Heart right ventricle (tissue), 16 donors: ENCODE measurements around the gene MED10. TPM values are rescaled to one million over a fixed set of nuclear protein-coding genes. Genes with fewer than 3 reads are reported as not detected.

Experiments
- ATAC-seq, 8 donors: fragments of 200-7000 bp; cut with Tn5 transposase; one replicate each; pipeline ENCODE4 v1.9.1; 2020; ENCODE audit warnings: mild to moderate bottlenecking in 8 of 8, moderate library complexity in 8 of 8, moderate number of reproducible peaks in 1 of 8
- DNase-seq, 2 donors: peaks; one replicate each; pipeline ENCODE4 v3.0.0-alpha.2; 2020
- H3K27ac ChIP-seq, 10 donors: fragments of 200-600 bp; sonication (generic) in 2 of 10; one replicate each; pipeline versions ENCODE4 v1.5.0 to v1.8.0; 2020 to 2022; ENCODE audit warnings: mild to moderate bottlenecking in 3 of 10
- H3K27me3 ChIP-seq, 7 donors: fragments of 200-600 bp; one replicate each; pipeline ENCODE4 v1.8.0; 2021 to 2022; ENCODE audit warnings: mild to moderate bottlenecking in 2 of 7
- H3K36me3 ChIP-seq, 9 donors: fragments of 200-600 bp; sonication (generic) in 1 of 9; one replicate each; pipeline versions ENCODE4 v1.5.0 to v1.8.0; 2020 to 2022; ENCODE audit warnings: mild to moderate bottlenecking in 2 of 9
- H3K4me1 ChIP-seq, 9 donors: fragments of 200-600 bp; sonication (generic) in 1 of 9; one replicate each; pipeline versions ENCODE4 v1.5.0 to v1.8.0; 2020 to 2022; ENCODE audit warnings: mild to moderate bottlenecking in 4 of 9
- H3K4me3 ChIP-seq, 10 donors: fragments of 200-600 bp; sonication (generic) in 2 of 10; one replicate each; pipeline versions ENCODE4 v1.5.0 to v1.8.0; 2020 to 2022; ENCODE audit warnings: mild to moderate bottlenecking in 7 of 10, moderate library complexity in 2 of 10
- H3K9me3 ChIP-seq, 11 donors: fragments of 200-600 bp in 10 of 11; sonication (generic) in 2 of 11; one replicate each; pipeline versions ENCODE4 v1.5.0 to v1.8.0; 2013 to 2022; ENCODE audit warnings: mild to moderate bottlenecking in 2 of 11, control low read depth in 1 of 11, moderate library complexity in 1 of 11
- CTCF ChIP-seq, 9 donors: fragments of 200-600 bp; sonication (generic) in 2 of 9; IDR thresholded peaks; one replicate each; pipeline versions ENCODE4 v1.5.0 to v1.8.0; 2021 to 2022; ENCODE audit warnings: antibody characterized with exemption in 9 of 9, mild to moderate bottlenecking in 5 of 9, moderate library complexity in 1 of 9
- WGBS, 2 donors: extraction: QIAGEN DNeasy Blood & Tissue Kit; methylation state at CpG; one replicate each; pipeline ENCODE4 v1.1.7; 2013; ENCODE audit warnings: inconsistent platforms in 1 of 2; 5-methylcytosine and 5-hydroxymethylcytosine counted together
- intact Hi-C, 10 donors: fragments of 100-400 bp; cut with DNase I; formaldehyde crosslinking; loops; one replicate each; pipeline versions ENCODE4 v1.11.1 to v1.14.2; 2022
- polyA plus RNA-seq, 2 donors: library from polyadenylated mRNA; stranded (reverse); fragments of 200-250 nt; gene quantifications; one replicate each; pipeline ENCODE4 v1.2.3, GENCODE V29; 2013
- total RNA-seq, 10 donors: library from RNA; stranded (reverse); fragmentation: NEBNext Ultra II Directional in 3 of 10; extraction: Animal tissue kit (Norgen Biotek cat#: 25700) in 3 of 10; gene quantifications; one replicate each; pipeline versions ENCODE4 v1.2.1 to v1.2.4, GENCODE V29; 2021 to 2023
- donor health status: Arrhythmogenic right ventricular cardiomyopathy.
- donor health status: ischemic (EF 13 %, LVEDD 7.1; RV severe dilation, severe dysfunction).
- donor health status: healthy with polysubstance abuse.
- donor health status: DM: no; HTN: yes; CAD: no.
- donor health status: DM: no; HTN: no; CAD: no.
- donor health status: ischemic (EF 25% LVEDD 6.9; RV normal size, moderate dysfunction).
- donor health status: ischemic (EF 25% LVEDD 5.7; RV mildly dilated, moderate dysfunction).
- donor health status: healthy.
- donor health status: DM: yes; HTN: yes; CAD: no.
- donor health status: Ischemic cardiomyopathy.
- donor health status: ischemic (EF 35%, LVEDD 5.7; RV mildly dilated, moderate dysfunction).
- donor health status: nonischemic (EF 11% LVEDD 7.7; RV severe dilation, severe dysfunction).
- donor health status: DM: yes; HTN: yes; CAD: no.
- donor health status: PGD.
- donor health status: ischemic (EF 29% LVEDD 5.4; RV normal size, mild dysfunction).
- donor health status: nonischemic (EF 23%, LVEDD 6.1; RV moderate dilation, normal function).

MED10 gene
- total and polyA plus RNA-seq, 12 donors = 15.3 to 45.4 (median 22.8) TPM

DNA sequence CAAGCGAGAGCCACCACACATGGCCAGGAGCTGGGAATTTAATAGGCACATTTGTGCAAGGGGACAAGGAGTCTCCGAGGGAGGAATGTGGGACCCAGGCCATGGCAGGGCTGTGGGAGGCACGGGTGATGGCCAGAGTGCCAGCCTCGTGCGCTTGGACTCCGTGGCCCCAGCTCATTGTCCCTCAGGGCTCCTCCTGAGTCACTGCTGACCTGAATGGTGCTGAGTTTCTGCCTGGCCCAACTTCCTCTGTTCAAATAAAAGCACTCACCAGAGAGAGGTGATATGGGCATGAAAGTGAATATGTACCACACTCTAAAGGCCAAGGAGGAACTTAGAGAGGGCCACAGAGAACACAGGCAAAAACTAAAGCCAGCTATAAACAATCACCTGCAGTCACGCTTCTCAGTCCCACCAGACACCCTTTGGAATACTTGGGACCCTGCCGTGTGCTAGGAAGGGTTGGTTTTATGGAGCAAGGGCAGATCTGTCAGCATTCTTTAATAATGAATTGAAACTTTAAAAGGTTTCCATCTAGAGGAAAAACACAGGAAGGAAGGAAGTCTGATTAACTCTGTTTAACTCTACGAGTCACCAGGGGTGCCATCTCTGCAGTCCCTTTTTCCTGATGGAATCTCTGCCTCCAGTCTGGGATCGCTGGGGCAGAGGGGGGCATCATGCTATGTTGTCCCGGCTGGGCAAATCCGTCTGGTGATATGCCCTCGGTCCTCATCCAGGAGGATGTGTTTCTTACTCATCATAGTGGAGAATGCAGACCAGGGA is 45.2 kb upstream of the MED10 start:
- intact Hi-C loops = no loop called here
- Histone ChIP-seq H3K4me1 (peaks cover 0 to 10% (median 0%) of the 10 kb centered on the region in 9 donors), H3K9me3 (no peaks in the 10 kb centered on the region), H3K27me3 (peaks cover 0 to 4% (median 0%) of the 10 kb centered on the region in 7 donors), H3K4me3 (no peak overlapping the region), H3K36me3 (no peaks in the 10 kb centered on the region), H3K27ac (no peak overlapping the region)
- 66 to 72% methylated on average over 13 of the region's 13 CpGs for WGBS, 2 donors
- ATAC-seq = peak in 3 of 8 donors; percentile 33 to 55 (median 54)
- no peak for TF ChIP-seq CTCF (IDR thresholded peaks at IDR 0.05)
- DNase-seq = no peak

- Histone ChIP-seq H3K4me3 (no peak overlapping the region), H3K27me3 (peaks cover 0 to 3% (median 0%) of the 10 kb centered on the region in 7 donors), H3K27ac (peak overlapping the region in 1 of 10 donors; percentile 17), H3K4me1 (peaks cover 0 to 10% (median 0%) of the 10 kb centered on the region in 9 donors), H3K36me3 (no peaks in the 10 kb centered on the region), H3K9me3 (no peaks in the 10 kb centered on the region)
- WGBS, 2 donors = 30 to 33% methylated on average over 8 of the region's 8 CpGs
- ATAC-seq = peak in 4 of 8 donors; percentile 46 to 70 (median 56)
- intact Hi-C loops = no loop called here
- peak in 1 of 2 donors; percentile 10 for DNase-seq
- TF ChIP-seq CTCF (IDR thresholded peaks at IDR 0.05) = no peak
Measured at GRCh38 chr5:6419340-6419852, 41.0 kb upstream of the MED10 start.

- no peak for TF ChIP-seq CTCF (IDR thresholded peaks at IDR 0.05)
- intact Hi-C loops = no loop called here
- WGBS, 2 donors = 75 to 84% methylated on average over 3 of the region's 3 CpGs
Measured at GRCh38 chr5:6418679-6419276, 40.4 kb upstream of the MED10 start.

GRCh38 chr5:6417657-6418056 is 39.3 kb upstream of the MED10 start:
- no peak for ATAC-seq

More at GRCh38 chr5:6418679-6419276, 40.4 kb upstream of the MED10 start:
- Histone ChIP-seq H3K27me3 (peaks cover 0 to 4% (median 0%) of the 10 kb centered on the region in 7 donors), H3K27ac (peak overlapping the region in 1 of 10 donors; percentile 17), H3K9me3 (no peaks in the 10 kb centered on the region), H3K36me3 (no peaks in the 10 kb centered on the region), H3K4me3 (no peak overlapping the region), H3K4me1 (peaks cover 0 to 10% (median 0%) of the 10 kb centered on the region in 9 donors)
- DNase-seq (no peak), ATAC-seq (no peak)

More at GRCh38 chr5:6417657-6418056, 39.3 kb upstream of the MED10 start:
- 91 to 95% methylated on average over 10 of the region's 10 CpGs for WGBS, 2 donors
- peaks cover 0 to 10% (median 0%) of the 10 kb centered on the region in 9 donors for H3K4me1 ChIP-seq
- H3K4me3 ChIP-seq = no peak overlapping the region
- no peaks in the 10 kb centered on the region for H3K9me3 ChIP-seq
- no peak overlapping the region for H3K27ac ChIP-seq
- TF ChIP-seq CTCF (IDR thresholded peaks at IDR 0.05) = no peak
- no peaks in the 10 kb centered on the region for H3K36me3 ChIP-seq
- no peak for DNase-seq
- intact Hi-C loops = no loop called here
- H3K27me3 ChIP-seq = peaks cover 0 to 4% (median 0%) of the 10 kb centered on the region in 7 donors
